Activated CD8-positive, alpha-beta memory T cell treated with anti-CD3 and anti-CD28 coated beads for 48 hours (primary cell): ENCODE results near the gene MEOX1.

Experiments
- DNase-seq, 3 experiments: peaks; one replicate each; pipeline ENCODE4 v3.0.0-alpha.2; 2020; ENCODE audit warnings: low read depth in 2 of 3, low spot score in 2 of 3

MEOX1 gene

DNA sequence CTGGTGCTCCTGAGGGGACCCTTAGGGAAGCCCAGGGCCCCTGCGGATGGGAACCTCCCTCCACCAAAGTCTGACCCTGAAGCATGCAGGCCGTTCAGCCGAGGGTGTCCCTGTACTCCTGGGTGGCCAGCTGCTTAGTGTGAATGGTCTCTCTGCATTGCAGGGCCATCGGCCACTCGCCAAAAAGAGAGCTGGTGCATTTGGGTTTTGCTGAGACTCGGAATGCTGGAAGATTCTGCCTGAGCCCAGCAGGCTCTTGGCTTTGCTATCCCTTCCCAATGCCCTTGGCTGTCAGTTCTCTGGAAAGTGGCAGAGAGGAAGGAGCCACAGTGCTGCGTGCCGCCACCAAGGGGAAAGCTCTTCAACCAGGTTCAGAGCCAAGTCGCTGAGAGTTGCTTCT, 2.8 kb downstream of the MEOX1 start:
- DNase-seq: no peak

DNA sequence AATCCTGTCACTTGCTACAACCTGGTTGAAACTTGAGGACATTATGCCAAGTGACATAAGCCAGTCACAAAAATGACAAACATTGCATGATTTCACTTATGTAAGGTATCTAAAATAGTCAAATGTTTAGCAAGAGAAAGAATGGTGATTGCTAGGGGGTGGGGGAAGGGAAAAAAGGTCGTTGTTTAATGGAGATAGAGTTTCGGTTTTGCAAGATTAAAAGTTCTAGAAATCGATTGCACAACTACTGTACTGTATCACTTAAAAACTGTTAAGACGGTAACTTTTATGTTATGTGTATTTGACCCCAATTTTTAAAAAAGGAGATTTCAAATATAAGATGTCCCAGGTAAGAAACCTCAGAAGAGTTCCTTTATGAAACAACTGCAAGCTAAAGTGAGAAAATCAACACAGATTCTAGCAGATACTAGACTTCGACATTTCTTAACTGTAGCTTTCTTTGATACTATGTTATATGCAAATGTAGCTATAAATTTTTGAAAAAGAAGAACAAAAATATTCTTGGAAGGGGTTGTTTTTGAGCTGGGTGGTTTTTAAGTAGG, 5.9 kb downstream of the MEOX1 start:
- DNase-seq: no peak

DNA sequence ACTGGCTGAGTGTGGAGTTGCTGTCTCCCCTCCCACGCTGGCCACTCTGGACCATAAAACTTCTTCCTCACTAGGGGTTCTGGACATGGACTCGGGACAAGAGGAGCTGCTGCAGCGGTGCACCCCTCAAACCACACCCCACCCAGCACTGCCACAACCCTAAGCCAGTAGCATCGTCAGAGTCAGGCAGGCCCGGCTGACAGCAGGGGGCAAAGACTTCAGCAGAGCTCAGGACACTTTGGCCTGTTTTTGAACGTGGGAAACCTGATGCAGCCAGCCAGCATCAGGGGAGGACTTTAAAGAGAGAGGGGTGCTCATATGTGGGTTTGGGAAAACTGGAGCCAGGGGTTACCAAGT, 9.6 kb downstream of the MEOX1 start:
- DNase-seq: no peak

DNA sequence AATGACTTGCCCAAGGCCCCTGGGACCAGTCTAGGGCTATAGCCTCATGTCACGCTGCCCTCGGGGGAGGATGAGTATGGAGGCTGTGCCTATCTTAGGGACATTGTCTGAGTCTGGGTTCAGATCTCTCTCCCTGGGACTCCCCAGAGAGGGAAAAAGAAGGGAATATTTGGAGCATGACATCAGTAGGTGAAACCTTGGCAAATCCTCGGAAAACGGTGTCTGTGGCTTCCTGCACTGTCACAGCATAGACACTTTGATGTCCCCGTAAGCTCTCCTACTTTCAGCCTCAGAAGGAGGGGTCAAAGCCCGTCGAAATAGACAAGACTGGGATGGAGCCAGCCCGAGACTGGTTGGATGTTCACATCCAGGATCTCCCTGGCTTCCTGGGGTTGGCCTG, 11.3 kb downstream of the MEOX1 start:
- no peak for DNase-seq

DNA sequence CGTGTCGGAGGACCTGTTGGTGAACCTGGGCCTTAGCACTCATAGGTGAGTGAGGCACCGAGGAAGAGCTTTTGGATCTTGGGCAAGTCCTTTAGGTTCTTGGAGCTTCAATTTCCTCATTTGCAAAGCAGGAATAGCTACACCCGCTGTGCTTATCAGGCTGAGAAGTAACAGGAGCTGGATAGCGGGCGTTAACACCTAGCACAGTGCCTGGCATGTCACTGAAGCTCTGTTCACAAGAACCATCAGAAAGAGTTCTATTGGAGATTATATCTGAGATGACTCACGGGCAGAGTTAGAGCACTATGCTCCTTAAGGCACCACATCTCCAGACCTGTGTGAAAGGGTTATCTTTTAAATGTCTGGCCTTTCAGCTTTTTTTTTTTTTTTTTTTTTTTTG, 12.8 kb downstream of the MEOX1 start:
- no peak for DNase-seq

DNA sequence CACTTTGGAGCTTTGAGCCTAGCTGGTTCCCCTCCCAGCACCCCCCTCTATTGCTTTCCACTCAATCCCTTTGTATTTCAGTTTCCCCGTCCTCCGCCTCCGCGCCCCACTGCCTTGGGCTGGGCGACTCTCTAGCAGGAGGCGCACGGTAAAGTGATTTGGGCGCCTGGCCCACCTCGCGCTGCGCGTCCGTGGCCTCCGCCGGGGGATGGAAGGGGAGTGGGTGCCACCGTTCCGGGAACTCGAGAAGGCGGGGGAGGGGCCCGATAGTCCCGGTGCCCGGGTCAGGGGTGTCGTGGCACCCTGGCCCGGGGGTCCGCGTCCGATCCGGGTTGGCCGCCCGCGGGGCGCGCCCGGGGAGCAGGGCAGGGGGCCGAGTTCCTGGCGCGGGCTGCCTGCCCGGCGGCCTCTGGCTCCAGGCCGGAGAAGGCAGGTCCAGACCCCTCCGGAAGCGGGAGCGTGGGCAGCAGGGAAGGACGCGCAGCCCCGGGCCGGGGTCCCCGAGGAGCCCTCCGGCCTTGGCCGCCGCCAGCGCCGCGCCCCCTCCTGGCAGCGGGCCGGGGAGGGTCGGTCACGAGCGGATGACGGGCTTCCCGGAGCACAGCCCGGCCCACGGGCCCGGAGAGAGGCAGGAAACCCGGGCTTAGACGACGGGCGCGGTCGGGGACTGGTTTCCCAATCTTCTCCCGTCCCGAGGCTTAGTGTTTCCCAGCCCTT, 15.8 kb downstream of the MEOX1 start:
- no peak for DNase-seq

DNA sequence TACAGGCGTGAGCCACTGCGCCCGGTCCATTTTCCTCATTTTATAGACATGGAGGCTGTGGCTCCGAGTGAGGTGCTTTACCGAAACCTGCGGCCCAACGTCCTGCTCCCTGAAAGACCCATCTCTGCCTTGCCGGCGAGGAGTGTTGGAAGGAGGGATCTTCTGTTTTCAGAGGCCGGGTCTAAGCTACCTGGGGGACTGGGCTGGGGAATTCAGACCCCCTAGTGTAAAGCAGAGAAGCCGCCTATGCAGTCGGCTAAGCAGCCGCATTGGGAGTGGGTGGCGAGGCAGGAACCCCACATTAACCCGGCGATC, 16.3 kb downstream of the MEOX1 start:
- DNase-seq: no peak

DNA sequence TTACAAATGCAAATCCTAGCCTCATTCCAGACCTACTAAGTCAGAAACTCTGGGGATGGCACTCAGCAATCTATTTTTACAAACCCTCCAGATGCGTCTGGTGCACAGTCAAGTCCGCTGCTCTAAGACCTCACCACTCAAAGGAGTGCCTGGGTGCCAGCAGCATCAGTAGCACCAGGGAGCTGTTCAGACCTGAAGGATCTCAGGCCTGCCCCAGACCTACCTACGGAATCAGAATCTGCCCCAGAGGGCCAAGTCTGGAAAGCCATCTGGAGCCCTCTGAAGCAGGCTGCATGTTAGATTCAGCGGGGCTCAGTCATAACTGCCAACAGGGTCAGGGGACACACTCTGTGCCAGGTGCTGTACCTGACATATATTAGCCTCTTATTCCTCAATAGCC, 17.6 kb downstream of the MEOX1 start:
- DNase-seq: no peak

DNA sequence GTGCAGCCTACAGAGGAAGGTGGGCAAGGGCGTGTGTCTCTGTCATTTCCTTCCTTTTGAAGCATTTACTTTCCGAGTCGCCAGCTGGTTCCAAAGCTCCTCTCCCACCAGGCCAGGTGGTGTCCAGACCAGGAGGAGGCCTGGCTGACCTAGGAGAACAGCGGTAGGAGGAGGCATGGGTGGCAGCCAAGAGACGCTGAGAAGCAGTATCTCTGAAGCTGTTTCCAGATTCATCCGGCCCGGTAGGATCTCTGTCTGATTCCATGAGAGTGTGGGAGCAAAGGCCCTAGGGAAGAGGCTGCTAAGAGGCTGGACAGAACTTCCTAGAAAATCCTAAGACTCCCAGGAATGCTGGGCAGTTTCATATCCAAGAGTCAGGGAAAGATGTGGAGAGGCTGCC, 20.3 kb downstream of the MEOX1 start:
- DNase-seq: no peak

DNA sequence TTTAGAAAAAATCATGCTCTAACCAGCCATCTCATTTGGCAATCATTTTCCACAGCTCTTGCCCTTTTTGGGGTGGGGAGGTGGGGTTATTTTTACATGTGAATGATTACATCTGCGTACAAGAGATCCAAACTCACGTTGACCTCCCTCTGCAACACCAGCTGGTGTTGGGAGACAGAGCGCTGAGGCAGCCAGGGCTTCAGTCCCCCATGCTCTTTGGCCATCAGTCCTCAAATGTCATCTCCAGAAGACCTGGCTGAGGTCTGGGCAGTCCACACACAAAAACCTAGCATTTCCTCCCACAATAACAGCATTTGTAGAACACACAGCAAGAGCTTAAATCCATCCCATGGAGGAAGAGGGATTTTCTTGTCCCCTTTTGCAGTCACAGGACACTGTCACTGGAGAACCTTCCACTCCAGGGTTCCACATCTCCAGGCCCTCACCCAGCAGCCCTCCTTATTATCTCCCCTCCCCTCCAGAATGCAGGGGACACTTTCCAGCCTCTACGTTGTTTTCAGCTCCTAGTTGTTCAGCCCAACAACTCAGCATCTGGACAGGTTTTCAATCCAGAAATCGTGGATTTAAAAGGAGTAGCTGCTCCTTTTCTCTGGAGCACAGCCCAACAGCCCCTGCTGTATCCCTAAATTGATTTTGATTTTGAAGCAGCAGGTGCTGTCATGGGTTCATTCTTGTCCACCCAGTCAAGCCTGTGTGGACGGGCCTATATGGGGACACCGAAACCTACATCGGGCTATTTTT, 21.1 kb downstream of the MEOX1 start:
- no peak for DNase-seq

DNA sequence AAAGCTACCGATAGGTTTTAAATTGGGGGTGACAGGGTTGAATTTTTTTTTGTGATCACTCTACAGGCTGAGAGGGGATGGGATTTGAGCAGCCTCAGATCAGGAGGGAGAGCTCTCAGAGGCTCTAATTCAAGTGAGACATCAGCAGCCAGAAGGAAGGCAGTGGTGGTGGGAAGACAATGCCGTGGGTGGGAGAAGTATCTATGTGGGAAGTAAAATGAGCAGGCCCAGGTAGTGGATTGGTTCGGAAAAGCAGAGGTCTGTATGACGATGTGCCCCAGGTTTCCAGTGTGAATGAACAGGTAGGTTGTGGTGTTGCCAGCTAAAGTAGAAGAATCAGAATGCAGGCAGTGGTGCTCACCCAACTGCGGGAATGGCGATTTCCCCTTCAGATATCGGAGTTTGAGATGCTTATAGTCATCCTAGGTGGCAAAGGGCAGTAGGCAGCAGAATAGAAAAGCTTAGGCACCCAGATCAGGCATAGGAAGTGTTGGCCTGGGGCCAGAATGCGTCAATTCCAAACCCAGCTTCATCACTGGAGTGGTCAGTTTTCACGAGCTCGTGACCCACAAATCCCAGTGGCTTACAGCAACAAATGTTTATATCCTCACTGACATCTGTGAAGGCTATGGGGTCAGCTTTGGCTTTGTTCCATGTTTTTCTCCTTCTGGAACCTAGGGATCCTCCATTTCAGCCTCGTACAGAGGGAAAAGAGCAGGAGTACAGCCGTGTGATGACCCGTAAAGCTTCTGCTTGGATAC, 24.0 kb downstream of the MEOX1 start:
- no peak for DNase-seq

DNA sequence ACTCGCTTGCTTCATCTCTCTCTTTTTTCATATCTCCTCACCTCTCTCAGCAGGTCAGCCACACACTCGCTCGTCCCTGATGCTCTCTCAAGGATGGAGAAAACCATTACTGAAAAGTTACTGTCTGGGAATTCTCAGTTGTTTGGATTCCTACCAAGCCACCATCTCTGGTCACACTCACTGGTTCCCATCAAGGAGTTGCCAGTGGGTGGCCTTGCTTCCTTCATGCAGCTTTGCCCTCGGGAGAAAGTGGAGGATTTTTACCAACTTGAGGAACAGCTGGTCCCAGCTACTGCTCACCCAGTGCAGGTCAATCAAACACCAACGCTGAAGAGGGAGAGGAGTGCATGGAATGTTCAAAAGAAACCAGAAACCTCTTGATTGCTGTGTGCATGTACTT, 25.3 kb downstream of the MEOX1 start:
- DNase-seq: no peak

DNA sequence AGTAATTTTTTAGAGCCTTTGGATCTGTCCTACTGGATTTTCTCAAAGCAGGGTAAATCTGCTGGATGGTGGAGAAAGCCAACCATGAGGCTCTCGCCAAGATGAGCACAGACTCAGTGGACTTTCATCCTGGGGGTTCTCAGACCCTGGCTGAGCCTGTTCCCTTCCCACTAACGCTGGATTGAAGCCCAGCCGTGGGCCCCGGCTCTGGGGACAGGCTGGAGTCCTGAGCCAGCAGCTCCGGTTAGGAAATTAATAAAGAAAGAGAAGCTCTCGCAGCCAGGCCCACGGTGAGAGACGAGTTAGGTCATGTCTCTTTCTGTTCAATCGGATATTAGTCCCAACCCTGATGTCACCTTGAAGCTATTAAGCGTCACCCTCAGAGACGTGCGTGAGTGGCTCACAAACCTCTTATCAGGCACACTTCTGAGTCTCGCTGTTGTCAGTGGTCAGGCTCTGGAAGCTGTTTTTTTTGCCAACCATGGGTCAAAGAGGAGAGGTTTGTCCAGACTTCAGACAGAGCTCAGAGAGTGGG, 27.1 kb downstream of the MEOX1 start:
- DNase-seq: no peak

DNA sequence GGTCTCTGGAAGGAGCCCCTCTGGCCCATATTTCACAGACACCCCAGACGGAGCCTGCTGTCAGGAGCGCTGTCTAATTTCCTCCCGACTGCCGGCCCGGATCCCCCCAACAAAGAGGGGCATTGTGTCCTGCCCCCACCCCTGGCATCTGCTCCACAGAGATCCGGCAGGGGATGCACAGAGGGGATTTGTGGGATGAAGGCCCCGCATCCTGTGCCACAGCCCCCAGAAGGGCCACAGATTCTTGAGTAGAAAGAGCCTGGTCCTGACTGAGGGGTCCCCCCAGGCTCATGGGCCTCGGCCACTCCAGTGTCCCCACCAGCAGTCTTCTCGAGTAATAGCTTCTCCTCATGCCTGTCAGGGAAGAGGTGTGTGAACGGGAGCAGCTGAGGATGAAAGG, 29.5 kb downstream of the MEOX1 start:
- DNase-seq: no peak

DNA sequence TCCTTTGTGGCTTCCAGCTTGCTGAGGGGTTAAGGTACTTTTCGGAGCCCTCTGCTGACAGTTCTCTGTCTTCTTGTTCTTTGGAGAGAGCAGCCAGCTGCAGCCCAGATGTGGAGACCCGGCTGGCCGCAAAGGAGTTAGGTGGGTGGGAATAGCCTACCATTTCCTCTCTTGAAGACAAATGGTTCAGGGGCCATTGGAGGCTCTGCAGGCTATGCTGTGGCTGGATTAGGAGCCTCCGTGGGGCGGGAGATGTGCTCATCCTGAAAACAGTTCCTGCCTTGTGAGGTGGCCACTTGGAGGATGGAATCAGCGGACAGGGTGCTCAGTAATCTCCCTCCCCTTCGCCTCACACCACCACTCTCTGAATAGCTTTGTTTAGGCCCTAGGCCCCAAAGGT, 30.3 kb downstream of the MEOX1 start:
- DNase-seq: no peak

DNA sequence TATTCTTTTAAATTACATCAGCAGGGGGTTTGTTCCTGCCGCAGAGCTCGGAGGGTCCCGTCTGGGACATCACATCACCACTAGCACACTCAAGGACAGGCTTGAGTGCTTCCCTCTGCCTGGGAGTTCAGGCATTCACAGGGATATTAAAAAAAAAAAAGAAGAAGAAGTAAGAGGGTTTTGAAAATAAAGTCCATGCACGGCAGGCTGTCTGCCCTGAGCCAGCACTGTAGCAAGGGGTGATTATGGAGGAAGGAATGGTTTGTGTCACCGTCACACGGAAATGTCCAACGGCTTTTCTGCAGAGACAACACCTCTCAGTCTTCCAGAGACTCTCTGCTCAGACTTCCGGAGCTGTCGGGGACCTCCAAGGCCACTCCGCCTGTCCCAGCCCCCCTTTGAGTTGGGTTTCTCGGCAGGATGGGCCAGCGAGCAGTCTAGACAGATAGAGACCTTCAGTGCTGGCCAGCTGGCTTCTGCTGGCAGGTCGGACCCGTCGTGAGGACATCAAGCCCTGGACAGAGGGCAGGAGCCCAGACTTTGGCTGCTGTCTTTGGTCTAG, 33.6 kb downstream of the MEOX1 start:
- DNase-seq: no peak

DNA sequence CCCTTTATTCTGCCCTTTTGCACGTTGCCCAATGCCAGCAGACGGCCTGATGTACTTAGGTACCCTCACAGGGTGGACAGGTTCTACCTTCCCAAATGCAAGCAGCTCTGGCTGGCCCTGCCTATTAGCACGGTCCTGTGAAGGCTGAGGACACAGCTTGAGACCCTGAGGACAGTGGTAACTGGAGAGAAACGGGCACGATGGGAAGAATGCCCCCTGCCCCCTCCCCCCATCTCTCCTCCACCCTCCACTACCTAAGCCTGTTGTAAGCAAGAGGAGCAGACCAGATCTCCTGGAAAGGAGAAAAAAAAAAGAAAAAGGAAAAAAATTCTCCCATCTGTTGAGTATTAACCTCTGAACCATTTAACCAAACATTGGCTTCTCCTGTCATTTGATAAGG, 34.1 kb downstream of the MEOX1 start:
- no peak for DNase-seq

DNA sequence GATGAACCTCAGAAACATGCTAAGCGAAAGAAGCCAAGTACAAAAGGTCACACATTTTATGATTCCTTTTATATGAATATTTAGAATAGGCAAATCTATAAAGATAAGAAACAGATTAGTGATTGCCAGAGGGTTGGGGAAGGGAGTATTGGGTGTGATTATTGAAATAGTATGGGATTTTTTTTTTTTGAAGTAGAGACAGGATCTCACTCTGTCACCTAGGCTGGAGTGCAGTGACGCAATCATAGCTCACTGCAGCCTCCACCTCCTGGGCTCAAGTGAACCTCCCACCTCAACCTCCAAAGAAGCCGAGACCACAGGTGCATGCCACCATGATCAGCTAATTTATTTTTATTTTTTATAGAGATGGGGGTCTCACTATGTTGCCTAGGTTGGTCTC, 35.7 kb downstream of the MEOX1 start:
- no peak for DNase-seq

DNA sequence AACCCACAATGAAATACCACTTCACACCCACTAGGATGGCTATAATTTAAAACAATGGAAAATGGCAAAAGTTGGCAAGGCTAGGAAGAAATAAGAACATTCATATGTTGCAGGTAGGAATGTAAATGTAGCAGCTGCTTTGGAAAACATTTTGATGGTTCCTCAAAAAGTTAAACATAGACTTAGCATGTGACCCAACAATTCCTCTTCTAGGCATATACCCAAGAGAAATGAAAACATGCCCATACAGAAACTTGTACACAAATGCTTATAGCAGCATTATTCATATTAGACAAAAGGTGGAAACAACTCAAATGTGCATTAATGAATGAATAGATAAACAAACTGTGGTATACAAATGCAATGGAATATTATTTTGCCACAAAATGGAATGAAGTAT, 36.1 kb downstream of the MEOX1 start:
- DNase-seq: no peak

DNA sequence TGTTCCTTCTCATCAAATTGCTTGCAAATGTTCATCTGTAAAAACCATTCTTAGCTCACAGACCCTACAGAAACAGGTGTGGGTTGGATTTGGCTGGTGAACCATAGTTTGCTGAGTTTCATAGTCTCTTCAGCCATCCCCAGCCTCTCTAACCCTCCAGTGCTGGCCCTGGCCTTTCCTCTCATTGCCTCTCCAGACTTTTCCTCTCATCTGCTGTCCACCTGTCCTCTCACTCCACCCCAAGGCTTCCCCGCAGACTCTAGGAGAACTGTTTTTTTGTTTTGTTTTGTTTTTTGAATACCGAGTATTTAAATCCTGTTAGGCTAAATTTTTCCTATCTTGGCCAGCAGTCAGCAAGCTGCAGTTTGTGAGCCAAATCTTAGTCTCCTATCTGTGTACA, 41.1 kb downstream of the MEOX1 start:
- DNase-seq: no peak

DNA sequence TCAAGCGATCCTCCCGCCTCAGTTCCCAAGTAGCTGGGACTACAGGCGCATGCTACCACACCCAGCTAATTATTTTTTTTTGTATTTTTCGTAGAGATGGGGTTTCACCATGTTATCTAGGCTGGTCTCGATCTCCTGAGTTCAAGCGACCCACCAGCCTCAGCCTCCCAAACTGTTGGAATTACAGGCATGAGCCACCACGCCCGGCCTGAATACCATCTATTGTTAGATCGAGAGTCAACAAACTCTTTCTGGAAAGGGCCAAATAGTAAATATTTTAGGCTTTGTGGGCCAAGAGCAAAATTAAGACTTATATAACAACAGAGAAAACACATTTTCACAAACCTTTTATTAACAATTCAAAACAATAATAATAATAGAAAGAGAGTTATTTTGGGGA, 41.6 kb downstream of the MEOX1 start:
- DNase-seq: no peak

DNA sequence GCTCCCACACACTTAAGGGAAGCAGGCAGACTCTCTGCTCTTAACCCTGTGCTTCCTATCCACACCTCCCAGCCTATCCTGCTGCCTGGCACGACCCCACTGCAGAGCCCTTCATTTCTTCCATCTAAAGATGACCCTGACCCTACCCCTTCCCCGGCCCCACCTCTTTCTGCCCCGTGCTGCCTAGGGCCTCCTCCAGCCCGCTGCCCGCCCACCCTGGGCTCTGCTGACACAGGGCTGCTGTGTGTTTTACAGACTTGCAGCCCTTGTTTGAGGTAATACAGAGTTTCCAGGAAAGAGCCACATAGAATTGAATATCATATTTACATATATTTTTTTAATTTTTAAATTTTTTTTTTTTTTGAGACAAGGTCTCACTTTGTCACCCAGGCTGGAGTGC, 42.0 kb downstream of the MEOX1 start:
- no peak for DNase-seq
